SK-N-SH treated with all-trans-retinoic acid at 6 μM for 48 hours (cell line): ENCODE results near the gene CRAMP1.

Experiments
- ATAC-seq: fragments of 200-7000 bp; cut with Tn5 transposase; 3 replicates; pipeline ENCODE4 v1.9.1; 2020; ENCODE audit warnings: mild to moderate bottlenecking, moderate library complexity
- ARNTL ChIP-seq: fragments of 450-650 bp; formaldehyde crosslinking; IDR thresholded peaks from 2 replicates; pipeline ENCODE4 v1.5.0; 2020; ENCODE audit warnings: low read depth, mild to moderate bottlenecking, moderate library complexity, borderline replicate concordance
- BACH2 ChIP-seq: fragments of 250-450 bp; sonication (Bioruptor Pico); IDR thresholded peaks from 2 replicates; pipeline ENCODE4 v1.9.0; 2021; ENCODE audit warnings: mild to moderate bottlenecking, borderline replicate concordance
- CSDC2 ChIP-seq: fragments of 250-450 bp; sonication (Bioruptor Pico); IDR thresholded peaks from 2 replicates; pipeline ENCODE4 v1.5.0; 2020; ENCODE audit warnings: mild to moderate bottlenecking, moderate library complexity
- ESRRG ChIP-seq: fragments of 250-450 bp; sonication (Bioruptor Pico); IDR thresholded peaks from 2 replicates; pipeline ENCODE4 v1.6.1; 2021; ENCODE audit warnings: mild to moderate bottlenecking
- GLIS3 ChIP-seq: fragments of 250-450 bp; sonication (Bioruptor Pico); IDR thresholded peaks from 2 replicates; pipeline ENCODE4 v1.5.0; 2020; ENCODE audit warnings: mild to moderate bottlenecking, moderate library complexity
- ISL1 ChIP-seq: fragments of 250-450 bp; sonication (Bioruptor Pico); IDR thresholded peaks from 2 replicates; pipeline ENCODE4 v2.1.2; 2022; ENCODE audit warnings: mild to moderate bottlenecking, moderate library complexity
- OSR1 ChIP-seq: fragments of 250-450 bp; sonication (Bioruptor Pico); IDR thresholded peaks from 2 replicates; pipeline ENCODE4 v1.8.0; 2022; ENCODE audit warnings: moderate library complexity, mild to moderate bottlenecking, inconsistent platforms
- PPARA ChIP-seq: fragments of 250-450 bp; sonication (Bioruptor Pico); IDR thresholded peaks from 2 replicates; pipeline ENCODE4 v1.5.0; 2020; ENCODE audit warnings: mild to moderate bottlenecking, borderline replicate concordance
- RARB ChIP-seq: fragments of 250-450 bp; sonication (Bioruptor Pico); IDR thresholded peaks from 2 replicates; pipeline ENCODE4 v1.8.0; 2021; ENCODE audit warnings: mild to moderate bottlenecking, moderate library complexity
- TCF4 ChIP-seq: fragments of 250-450 bp; sonication (Bioruptor Pico); IDR thresholded peaks from 2 replicates; pipeline ENCODE4 v1.8.0; 2021; ENCODE audit warnings: mild to moderate bottlenecking, moderate library complexity, borderline replicate concordance
- ZC3H10 ChIP-seq: fragments of 250-450 bp; sonication (Bioruptor Pico); IDR thresholded peaks from 2 replicates; pipeline ENCODE4 v1.5.1; 2021; ENCODE audit warnings: mild to moderate bottlenecking, moderate library complexity
- ZFP3 ChIP-seq: fragments of 250-450 bp; sonication (Bioruptor Pico); IDR thresholded peaks from 2 replicates; pipeline ENCODE4 v1.5.0; 2020; ENCODE audit warnings: mild to moderate bottlenecking, moderate library complexity
- ZNF565 ChIP-seq: fragments of 450-650 bp; formaldehyde crosslinking; conservative IDR thresholded peaks from 2 replicates; pipeline ENCODE4 v1.5.0; 2020; ENCODE audit warnings: low read depth, mild to moderate bottlenecking, moderate library complexity
- ZNF70 ChIP-seq: fragments of 450-650 bp; formaldehyde crosslinking; IDR thresholded peaks from 2 replicates; pipeline ENCODE4 v1.5.0; 2020; ENCODE audit warnings: mild to moderate bottlenecking, moderate library complexity
- ZNF8 ChIP-seq: fragments of 450-650 bp; formaldehyde crosslinking; IDR thresholded peaks from 2 replicates; pipeline ENCODE4 v1.5.0; 2020; ENCODE audit warnings: mild to moderate bottlenecking, moderate library complexity
- TF ChIP-seq, protein P1 (sequence below): fragments of 250-450 bp; sonication (Bioruptor Pico); IDR thresholded peaks from 2 replicates; pipeline ENCODE4 v1.8.0; 2021; ENCODE audit warnings: low read depth, mild to moderate bottlenecking, moderate library complexity, borderline replicate concordance
- TF ChIP-seq, protein P2 (sequence below): fragments of 250-450 bp; sonication (Bioruptor Pico); IDR thresholded peaks from 2 replicates; pipeline ENCODE4 v1.5.0; 2020; ENCODE audit warnings: mild to moderate bottlenecking, moderate library complexity
- TF ChIP-seq, protein P3 (sequence below): fragments of 250-450 bp; sonication (Bioruptor Pico); IDR thresholded peaks from 2 replicates; pipeline ENCODE4 v1.8.0; 2020; ENCODE audit warnings: mild to moderate bottlenecking, moderate library complexity, borderline replicate concordance
- TF ChIP-seq, protein P4 (sequence below): fragments of 250-450 bp; sonication (Bioruptor Pico); IDR thresholded peaks from 2 replicates; pipeline ENCODE4 v1.5.1; 2021; ENCODE audit warnings: mild to moderate bottlenecking, moderate library complexity
- TF ChIP-seq, protein P5 (sequence below): fragments of 250-450 bp; sonication (Bioruptor Pico); IDR thresholded peaks from 2 replicates; pipeline ENCODE4 v1.5.1; 2020; ENCODE audit warnings: low read depth, mild to moderate bottlenecking, moderate library complexity

Gene CRAMP1

DNA sequence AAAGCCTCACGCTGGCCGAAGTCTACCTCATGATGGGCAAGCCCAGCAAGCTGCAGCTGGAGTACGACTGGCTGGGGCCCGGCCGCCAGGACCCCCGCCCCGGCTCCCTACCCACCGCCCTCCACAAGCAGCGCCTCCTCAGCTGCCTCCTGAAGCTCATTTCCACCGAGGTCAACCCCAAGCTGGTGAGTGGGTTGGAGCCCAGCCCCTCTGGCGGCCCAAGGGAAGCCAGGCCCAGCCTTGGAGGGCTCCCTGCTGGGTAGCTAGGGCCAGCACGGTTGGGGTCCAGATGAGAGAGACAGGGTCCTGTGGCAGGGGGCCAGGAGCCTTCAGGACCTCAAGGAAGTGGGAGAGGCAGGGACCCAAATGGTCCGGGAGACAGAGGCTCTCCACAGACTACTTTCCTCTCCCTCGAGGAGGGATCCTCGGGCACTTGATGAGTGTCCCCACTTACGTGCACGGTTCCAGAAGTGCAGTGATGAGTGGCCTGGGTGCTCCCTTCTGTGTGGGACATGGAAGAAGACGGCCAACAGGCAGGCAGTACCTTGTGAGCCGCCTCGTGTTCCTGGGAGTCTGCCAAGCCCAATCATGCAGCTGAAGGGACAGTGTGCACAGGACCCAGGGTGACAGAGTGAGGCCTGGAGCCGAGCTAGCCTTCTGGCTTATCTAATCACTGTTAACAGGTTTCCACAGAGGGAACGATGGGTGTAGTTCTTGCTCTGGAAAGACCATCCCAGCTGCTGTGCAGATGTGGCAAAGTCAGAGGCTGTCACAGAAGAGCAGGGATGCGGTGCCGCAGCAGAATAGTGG, 44.9 kb downstream of the CRAMP1 start:
- TF ChIP-seq OSR1 (no peak), ISL1 (CRISPR knock-in tag) (no peak), ZFP3 (CRISPR knock-in tag) (no peak), TCF4 (no peak), ZNF70 (CRISPR knock-in tag) (no peak), ARNTL (no peak)
- TF ChIP-seq, protein P1, sequence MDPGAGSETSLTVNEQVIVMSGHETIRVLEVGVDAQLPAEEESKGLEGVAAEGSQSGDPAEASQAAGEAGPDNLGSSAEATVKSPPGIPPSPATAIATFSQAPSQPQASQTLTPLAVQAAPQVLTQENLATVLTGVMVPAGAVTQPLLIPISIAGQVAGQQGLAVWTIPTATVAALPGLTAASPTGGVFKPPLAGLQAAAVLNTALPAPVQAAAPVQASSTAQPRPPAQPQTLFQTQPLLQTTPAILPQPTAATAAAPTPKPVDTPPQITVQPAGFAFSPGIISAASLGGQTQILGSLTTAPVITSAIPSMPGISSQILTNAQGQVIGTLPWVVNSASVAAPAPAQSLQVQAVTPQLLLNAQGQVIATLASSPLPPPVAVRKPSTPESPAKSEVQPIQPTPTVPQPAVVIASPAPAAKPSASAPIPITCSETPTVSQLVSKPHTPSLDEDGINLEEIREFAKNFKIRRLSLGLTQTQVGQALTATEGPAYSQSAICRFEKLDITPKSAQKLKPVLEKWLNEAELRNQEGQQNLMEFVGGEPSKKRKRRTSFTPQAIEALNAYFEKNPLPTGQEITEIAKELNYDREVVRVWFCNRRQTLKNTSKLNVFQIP (CRISPR knock-in tag) = no peak

DNA sequence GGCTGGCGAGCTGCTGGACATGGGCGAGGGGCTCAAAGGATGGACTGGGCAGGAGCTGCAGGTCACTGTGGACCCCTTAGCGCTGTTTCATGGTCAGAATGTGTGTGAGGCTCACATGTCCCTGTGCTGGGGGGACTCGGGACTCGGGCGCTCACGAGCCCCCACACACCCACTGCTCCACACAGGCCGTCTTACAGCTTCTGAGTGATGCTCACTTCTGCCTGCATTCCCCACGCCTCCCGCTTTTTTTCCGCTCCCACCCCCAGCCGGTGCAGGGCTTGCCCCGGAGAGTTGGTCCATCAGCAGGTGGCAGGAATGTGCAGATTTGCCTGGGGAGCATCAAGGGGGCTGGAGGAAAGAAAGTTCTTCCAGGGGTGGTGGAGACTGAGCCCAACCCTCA, 45.7 kb downstream of the CRAMP1 start:
- TF ChIP-seq ZFP3 (CRISPR knock-in tag) = no peak
- TF ChIP-seq, protein P2, sequence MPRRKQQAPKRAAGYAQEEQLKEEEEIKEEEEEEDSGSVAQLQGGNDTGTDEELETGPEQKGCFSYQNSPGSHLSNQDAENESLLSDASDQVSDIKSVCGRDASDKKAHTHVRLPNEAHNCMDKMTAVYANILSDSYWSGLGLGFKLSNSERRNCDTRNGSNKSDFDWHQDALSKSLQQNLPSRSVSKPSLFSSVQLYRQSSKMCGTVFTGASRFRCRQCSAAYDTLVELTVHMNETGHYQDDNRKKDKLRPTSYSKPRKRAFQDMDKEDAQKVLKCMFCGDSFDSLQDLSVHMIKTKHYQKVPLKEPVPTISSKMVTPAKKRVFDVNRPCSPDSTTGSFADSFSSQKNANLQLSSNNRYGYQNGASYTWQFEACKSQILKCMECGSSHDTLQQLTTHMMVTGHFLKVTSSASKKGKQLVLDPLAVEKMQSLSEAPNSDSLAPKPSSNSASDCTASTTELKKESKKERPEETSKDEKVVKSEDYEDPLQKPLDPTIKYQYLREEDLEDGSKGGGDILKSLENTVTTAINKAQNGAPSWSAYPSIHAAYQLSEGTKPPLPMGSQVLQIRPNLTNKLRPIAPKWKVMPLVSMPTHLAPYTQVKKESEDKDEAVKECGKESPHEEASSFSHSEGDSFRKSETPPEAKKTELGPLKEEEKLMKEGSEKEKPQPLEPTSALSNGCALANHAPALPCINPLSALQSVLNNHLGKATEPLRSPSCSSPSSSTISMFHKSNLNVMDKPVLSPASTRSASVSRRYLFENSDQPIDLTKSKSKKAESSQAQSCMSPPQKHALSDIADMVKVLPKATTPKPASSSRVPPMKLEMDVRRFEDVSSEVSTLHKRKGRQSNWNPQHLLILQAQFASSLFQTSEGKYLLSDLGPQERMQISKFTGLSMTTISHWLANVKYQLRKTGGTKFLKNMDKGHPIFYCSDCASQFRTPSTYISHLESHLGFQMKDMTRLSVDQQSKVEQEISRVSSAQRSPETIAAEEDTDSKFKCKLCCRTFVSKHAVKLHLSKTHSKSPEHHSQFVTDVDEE (CRISPR knock-in tag) = no peak
- no peak for TF ChIP-seq ZNF8
- TF ChIP-seq ARNTL = no peak
- no peak for TF ChIP-seq ZNF565 (CRISPR knock-in tag)
- TF ChIP-seq BACH2 (CRISPR knock-in tag) = no peak
- no peak for TF ChIP-seq PPARA
- TF ChIP-seq ZNF70 (CRISPR knock-in tag) = no peak
- TF ChIP-seq GLIS3 (CRISPR knock-in tag) = no peak
- TF ChIP-seq, protein P3, sequence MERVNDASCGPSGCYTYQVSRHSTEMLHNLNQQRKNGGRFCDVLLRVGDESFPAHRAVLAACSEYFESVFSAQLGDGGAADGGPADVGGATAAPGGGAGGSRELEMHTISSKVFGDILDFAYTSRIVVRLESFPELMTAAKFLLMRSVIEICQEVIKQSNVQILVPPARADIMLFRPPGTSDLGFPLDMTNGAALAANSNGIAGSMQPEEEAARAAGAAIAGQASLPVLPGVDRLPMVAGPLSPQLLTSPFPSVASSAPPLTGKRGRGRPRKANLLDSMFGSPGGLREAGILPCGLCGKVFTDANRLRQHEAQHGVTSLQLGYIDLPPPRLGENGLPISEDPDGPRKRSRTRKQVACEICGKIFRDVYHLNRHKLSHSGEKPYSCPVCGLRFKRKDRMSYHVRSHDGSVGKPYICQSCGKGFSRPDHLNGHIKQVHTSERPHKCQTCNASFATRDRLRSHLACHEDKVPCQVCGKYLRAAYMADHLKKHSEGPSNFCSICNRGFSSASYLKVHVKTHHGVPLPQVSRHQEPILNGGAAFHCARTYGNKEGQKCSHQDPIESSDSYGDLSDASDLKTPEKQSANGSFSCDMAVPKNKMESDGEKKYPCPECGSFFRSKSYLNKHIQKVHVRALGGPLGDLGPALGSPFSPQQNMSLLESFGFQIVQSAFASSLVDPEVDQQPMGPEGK (CRISPR knock-in tag) = no peak
- TF ChIP-seq, protein P4, sequence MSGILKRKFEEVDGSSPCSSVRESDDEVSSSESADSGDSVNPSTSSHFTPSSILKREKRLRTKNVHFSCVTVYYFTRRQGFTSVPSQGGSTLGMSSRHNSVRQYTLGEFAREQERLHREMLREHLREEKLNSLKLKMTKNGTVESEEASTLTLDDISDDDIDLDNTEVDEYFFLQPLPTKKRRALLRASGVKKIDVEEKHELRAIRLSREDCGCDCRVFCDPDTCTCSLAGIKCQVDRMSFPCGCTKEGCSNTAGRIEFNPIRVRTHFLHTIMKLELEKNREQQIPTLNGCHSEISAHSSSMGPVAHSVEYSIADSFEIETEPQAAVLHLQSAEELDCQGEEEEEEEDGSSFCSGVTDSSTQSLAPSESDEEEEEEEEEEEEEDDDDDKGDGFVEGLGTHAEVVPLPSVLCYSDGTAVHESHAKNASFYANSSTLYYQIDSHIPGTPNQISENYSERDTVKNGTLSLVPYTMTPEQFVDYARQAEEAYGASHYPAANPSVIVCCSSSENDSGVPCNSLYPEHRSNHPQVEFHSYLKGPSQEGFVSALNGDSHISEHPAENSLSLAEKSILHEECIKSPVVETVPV (CRISPR knock-in tag) = no peak
- ATAC-seq = no peak

More for the DNA sequence above, 44.9 kb downstream of the CRAMP1 start:
- ATAC-seq = no peak

DNA sequence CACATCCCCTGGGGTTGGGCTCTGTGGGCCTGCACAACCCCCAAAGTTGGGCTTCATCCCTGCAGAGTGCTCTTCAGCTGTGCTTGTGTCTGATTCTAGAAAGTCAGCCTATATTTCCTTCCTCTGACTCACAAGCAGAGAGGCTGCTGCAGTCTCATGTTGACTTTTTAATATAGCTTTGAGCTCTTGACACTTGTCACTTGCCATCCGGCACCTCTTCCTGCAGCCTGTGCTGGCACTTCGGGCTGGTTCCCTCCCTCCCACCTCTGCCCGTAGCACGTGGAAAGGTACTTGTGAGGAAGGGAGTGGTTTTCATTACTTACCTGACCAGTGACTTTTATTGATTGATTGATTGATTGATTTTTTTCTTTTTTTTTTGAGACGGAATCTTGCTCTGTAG, 46.9 kb downstream of the CRAMP1 start:
- TF ChIP-seq, protein P2 (CRISPR knock-in tag) = no peak
- no peak for TF ChIP-seq ZC3H10 (CRISPR knock-in tag)
- TF ChIP-seq, all 23 proteins: peak for 0
- ATAC-seq = no peak

DNA sequence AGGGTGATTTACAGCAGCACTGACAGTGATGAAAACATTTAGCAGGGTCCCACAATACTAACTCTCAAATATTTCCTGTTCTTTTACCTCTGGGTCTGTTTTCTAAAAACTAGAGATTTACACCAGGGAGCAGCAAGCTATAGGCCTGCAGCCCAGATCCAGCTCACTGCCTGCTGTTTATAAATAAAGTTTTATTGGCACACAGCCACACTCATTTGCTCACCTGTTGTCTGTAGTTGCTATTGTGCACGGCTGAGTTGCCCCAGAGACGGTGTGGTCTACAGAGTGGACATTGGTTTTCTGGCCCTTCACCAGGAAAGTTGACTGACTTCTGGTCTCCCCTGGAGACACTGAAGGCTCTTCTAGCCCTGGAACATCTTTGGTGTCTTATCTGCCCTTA, 49.7 kb downstream of the CRAMP1 start:
- ATAC-seq = no peak
- TF ChIP-seq ZFP3 (CRISPR knock-in tag) = no peak
- TF ChIP-seq CSDC2 (CRISPR knock-in tag) = no peak
- no peak for TF ChIP-seq RARB (CRISPR knock-in tag)
- TF ChIP-seq ESRRG (CRISPR knock-in tag) = no peak
- TF ChIP-seq, protein P5, sequence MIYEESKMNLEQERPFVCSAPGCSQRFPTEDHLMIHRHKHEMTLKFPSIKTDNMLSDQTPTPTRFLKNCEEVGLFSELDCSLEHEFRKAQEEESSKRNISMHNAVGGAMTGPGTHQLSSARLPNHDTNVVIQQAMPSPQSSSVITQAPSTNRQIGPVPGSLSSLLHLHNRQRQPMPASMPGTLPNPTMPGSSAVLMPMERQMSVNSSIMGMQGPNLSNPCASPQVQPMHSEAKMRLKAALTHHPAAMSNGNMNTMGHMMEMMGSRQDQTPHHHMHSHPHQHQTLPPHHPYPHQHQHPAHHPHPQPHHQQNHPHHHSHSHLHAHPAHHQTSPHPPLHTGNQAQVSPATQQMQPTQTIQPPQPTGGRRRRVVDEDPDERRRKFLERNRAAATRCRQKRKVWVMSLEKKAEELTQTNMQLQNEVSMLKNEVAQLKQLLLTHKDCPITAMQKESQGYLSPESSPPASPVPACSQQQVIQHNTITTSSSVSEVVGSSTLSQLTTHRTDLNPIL (CRISPR knock-in tag) = no peak
- TF ChIP-seq, protein P3 (CRISPR knock-in tag) = no peak
- TF ChIP-seq GLIS3 (CRISPR knock-in tag) = no peak
